ENCODE measurements around the gene TRPM6. TPM values are rescaled to one million over a fixed set of nuclear protein-coding genes. Genes with fewer than 3 reads are reported as not detected.

TRPM6 gene
- total RNA-seq, 1 experiment from 2014 or later: 0.57 TPM

GRCh38 chr9:74821636-74822035 lies 66.1 kb downstream of the TRPM6 start:
- DNase-seq: no peak
- H4K8ac ChIP-seq (replicated peaks; ENCODE audit: insufficient read length, low read depth, low read length): no peak overlapping the region
- no peak overlapping the region for H2AK5ac ChIP-seq (ENCODE audit: insufficient read length, low read length)
- H2AFZ ChIP-seq (ENCODE audit: low read length): no peak overlapping the region
- TF ChIP-seq, protein P1, sequence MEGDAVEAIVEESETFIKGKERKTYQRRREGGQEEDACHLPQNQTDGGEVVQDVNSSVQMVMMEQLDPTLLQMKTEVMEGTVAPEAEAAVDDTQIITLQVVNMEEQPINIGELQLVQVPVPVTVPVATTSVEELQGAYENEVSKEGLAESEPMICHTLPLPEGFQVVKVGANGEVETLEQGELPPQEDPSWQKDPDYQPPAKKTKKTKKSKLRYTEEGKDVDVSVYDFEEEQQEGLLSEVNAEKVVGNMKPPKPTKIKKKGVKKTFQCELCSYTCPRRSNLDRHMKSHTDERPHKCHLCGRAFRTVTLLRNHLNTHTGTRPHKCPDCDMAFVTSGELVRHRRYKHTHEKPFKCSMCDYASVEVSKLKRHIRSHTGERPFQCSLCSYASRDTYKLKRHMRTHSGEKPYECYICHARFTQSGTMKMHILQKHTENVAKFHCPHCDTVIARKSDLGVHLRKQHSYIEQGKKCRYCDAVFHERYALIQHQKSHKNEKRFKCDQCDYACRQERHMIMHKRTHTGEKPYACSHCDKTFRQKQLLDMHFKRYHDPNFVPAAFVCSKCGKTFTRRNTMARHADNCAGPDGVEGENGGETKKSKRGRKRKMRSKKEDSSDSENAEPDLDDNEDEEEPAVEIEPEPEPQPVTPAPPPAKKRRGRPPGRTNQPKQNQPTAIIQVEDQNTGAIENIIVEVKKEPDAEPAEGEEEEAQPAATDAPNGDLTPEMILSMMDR (conservative IDR thresholded peaks at IDR 0.05): no peak
- no peak overlapping the region for H3K4ac ChIP-seq (ENCODE audit: low read depth, low read length)
- Mint-ChIP-seq H3K9me3 (no peaks in the 10 kb centered on the region), H3K36me3 (ENCODE audit: insufficient read depth in 1 of 3, low read depth in 3 of 3) (no peaks in the 10 kb centered on the region; a peak in 1 of 7 replicates), H3K4me1 (peaks cover 9 to 10% of the 10 kb centered on the region in 2 experiments), H3K27me3 (ENCODE audit: low read depth) (no peaks in the 10 kb centered on the region), H3K27ac (peak overlapping the region in 1 of 3 experiments; percentile 56; a peak in 2 of 7 replicates), H3K4me3 (no peak overlapping the region)
- no peaks in the 10 kb centered on the region for H3K27me3 ChIP-seq (ENCODE audit: insufficient read depth, low read length)
- no peak overlapping the region for H3K27ac ChIP-seq (ENCODE audit: insufficient read length, low read depth, low read length)
- H3K23me2 ChIP-seq (ENCODE audit: insufficient read length, low read depth, low read length, poor library complexity, severe bottlenecking): no peaks in the 10 kb centered on the region
- H3K79me1 ChIP-seq (ENCODE audit: insufficient read depth, low read depth, low read length, poor library complexity, severe bottlenecking): no peaks in the 10 kb centered on the region
- H3K18ac ChIP-seq (ENCODE audit: insufficient read length, low read depth, low read length): no peak overlapping the region
- H3K9ac ChIP-seq (ENCODE audit: extremely low read depth, insufficient read length, low read length): no peak overlapping the region
- H3K79me2 ChIP-seq (ENCODE audit: insufficient read depth, low read length): no peaks in the 10 kb centered on the region
- H4K5ac ChIP-seq (ENCODE audit: insufficient read length, low read depth, low read length): no peak overlapping the region
- H2BK12ac ChIP-seq (ENCODE audit: insufficient read length, low read depth, low read length): no peak overlapping the region
- no peak overlapping the region for H3K23ac ChIP-seq (ENCODE audit: insufficient read length, low read depth, low read length)
- H2BK15ac ChIP-seq (ENCODE audit: low read depth, low read length): no peak overlapping the region
- no peak overlapping the region for H2BK5ac ChIP-seq (ENCODE audit: insufficient read length, low read length)
- no peak overlapping the region for H4K91ac ChIP-seq (ENCODE audit: insufficient read length, low read depth, low read length)
- no peak overlapping the region for H2BK120ac ChIP-seq (ENCODE audit: low read depth, low read length, poor library complexity, severe bottlenecking)
- no peaks in the 10 kb centered on the region for H4K20me1 ChIP-seq (ENCODE audit: control insufficient read depth, insufficient read depth, insufficient read length)
- no peak overlapping the region for H3K56ac ChIP-seq (ENCODE audit: insufficient read length, low read depth, low read length)
- H2BK20ac ChIP-seq (ENCODE audit: low read depth, low read length, poor library complexity, severe bottlenecking): no peak overlapping the region
- no peaks in the 10 kb centered on the region for H3K9me3 ChIP-seq (ENCODE audit: control insufficient read depth, low read depth, low read length)
- no peak overlapping the region for H3K4me2 ChIP-seq (ENCODE audit: insufficient read depth, insufficient read length, low read length)
- no peaks in the 10 kb centered on the region for H3K4me1 ChIP-seq (ENCODE audit: insufficient read depth, low read length)
- H3K14ac ChIP-seq (ENCODE audit: insufficient read depth, low read length): no peak overlapping the region
- no peak overlapping the region for H3T11ph ChIP-seq (ENCODE audit: low read length)
- no CpG with 5 or more reads among the region's 8 CpGs for WGBS (ENCODE audit: extremely low coverage, insufficient read length, low lambda C conversion rate)

All from H9 (cell line).